Colonic mucosa (tissue), 4 donors: Measurements from ENCODE around the gene BRCC3. TPM values are rescaled to one million over a fixed set of nuclear protein-coding genes. Genes with fewer than 3 reads are reported as not detected.
A peak's percentile ranks its signal among the peaks of the same experiment; 100 is the strongest.

Experiments used
- DNase-seq: peaks from one replicate; pipeline ENCODE4 v3.0.0-alpha.2; 2020
- H3K27ac ChIP-seq: fragments of 200-600 bp; one replicate; pipeline ENCODE4 v1.8.0; 2021
- H3K27me3 ChIP-seq: fragments of 200-600 bp; one replicate; pipeline ENCODE4 v1.8.0; 2021
- H3K36me3 ChIP-seq: fragments of 200-600 bp; one replicate; pipeline ENCODE4 v1.8.0; 2021
- H3K4me1 ChIP-seq: fragments of 200-600 bp; one replicate; pipeline ENCODE4 v1.8.0; 2021; ENCODE audit warnings: mild to moderate bottlenecking
- H3K4me3 ChIP-seq: fragments of 200-600 bp; one replicate; pipeline ENCODE4 v1.8.0; 2021
- H3K9ac ChIP-seq, 2 donors: one replicate each; pipeline ENCODE4 v1.7.0; 2013; ENCODE audit warnings: control low read depth in 2 of 2, low read depth in 2 of 2, low read length in 2 of 2
- H3K9me3 ChIP-seq: fragments of 200-600 bp; one replicate; pipeline ENCODE4 v1.8.0; 2021
- intact Hi-C: fragments of 100-400 bp; cut with DNase I; formaldehyde crosslinking; loops from one replicate; pipeline ENCODE4 v1.14.1; 2022
- total RNA-seq, 2 donors: library from RNA; stranded (reverse); fragmentation: NEBNext Ultra II Directional in 1 of 2; extraction: Animal tissue kit (Norgen Biotek cat#: 25700) in 1 of 2; gene quantifications; one replicate each; pipeline ENCODE4 v1.2.1, GENCODE V29; 2021
- TF ChIP-seq, protein P1 (sequence below): fragments of 200-600 bp; IDR thresholded peaks from one replicate; pipeline ENCODE4 v1.8.0; 2022; ENCODE audit warnings: antibody characterized with exemption, mild to moderate bottlenecking
- donor health status: healthy.
- donor health status: DM: no; HTN: no; CAD: no.
- donor health status: DM: no; HTN: no; CAD: no.

The BRCC3 gene
- total RNA-seq, 2 donors from 2014 or later = 45.6 to 45.9 TPM

DNA sequence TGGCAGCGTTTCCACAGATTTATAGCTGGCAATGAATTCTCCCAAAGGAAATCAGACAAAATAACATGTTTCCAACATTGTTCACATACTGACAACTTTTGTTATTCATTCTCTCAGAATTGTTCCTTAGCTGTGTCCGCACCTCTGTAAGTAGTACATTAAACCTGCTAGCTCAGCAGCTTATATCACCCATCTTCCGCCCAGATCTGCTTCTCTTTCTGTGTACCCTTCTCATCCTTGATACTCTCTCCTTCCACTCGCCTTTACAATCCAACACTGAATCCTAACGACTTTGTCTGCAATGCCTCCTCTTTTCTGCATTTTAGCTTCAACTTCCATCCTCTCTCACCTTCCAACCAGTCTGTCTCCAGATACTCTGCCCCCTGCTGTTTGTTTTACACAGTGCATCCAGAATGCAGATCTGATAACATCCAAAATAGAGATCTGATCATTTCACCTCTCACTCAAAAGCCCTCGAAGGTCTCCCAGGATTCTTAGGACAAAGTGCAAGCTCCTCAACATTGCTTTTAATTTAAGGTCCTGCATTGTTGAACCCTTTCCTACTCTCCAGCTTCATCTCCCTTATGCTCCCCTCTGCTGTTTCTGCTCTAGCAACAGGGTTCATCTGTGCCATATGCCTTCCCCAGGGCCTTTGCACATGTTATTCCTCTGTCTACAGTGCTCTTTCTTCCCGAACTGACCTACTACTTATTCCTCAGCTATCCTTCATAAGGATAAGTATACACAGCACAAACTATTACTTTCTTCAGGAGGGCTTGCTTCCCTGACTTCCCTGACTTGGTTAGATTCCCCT lies 77.6 kb downstream of the BRCC3 start:
- Histone ChIP-seq H3K27ac (no peak overlapping the region), H3K27me3 (no peaks in the 10 kb centered on the region), H3K36me3 (no peaks in the 10 kb centered on the region), H3K9ac (no peak overlapping the region), H3K9me3 (no peaks in the 10 kb centered on the region), H3K4me3 (no peak overlapping the region), H3K4me1 (no peaks in the 10 kb centered on the region)
- peak; percentile 48 for DNase-seq
- intact Hi-C loops = no loop called here
- TF ChIP-seq, protein P1, sequence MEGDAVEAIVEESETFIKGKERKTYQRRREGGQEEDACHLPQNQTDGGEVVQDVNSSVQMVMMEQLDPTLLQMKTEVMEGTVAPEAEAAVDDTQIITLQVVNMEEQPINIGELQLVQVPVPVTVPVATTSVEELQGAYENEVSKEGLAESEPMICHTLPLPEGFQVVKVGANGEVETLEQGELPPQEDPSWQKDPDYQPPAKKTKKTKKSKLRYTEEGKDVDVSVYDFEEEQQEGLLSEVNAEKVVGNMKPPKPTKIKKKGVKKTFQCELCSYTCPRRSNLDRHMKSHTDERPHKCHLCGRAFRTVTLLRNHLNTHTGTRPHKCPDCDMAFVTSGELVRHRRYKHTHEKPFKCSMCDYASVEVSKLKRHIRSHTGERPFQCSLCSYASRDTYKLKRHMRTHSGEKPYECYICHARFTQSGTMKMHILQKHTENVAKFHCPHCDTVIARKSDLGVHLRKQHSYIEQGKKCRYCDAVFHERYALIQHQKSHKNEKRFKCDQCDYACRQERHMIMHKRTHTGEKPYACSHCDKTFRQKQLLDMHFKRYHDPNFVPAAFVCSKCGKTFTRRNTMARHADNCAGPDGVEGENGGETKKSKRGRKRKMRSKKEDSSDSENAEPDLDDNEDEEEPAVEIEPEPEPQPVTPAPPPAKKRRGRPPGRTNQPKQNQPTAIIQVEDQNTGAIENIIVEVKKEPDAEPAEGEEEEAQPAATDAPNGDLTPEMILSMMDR = no peak

DNA sequence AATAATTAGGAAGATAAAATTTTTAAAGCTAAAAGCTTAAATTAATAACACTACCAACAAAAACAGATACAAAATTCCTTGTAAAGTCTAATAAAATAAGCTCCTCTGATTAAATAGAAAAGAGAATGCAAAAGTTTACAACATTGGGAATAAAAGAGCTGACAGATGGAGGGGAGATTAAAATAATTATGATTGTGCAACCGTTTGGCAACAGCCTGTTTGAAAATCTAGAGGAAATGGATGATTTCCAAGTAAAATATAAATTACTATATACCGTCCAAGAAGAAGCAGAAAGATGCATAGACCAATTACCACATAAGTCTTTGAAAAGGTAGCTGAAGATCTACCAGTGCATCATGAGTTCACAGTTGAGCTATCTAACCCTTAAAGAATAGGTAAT lies 98.6 kb downstream of the BRCC3 start:
- TF ChIP-seq, protein P1 = no peak
- intact Hi-C loops = no loop called here
- no peak for DNase-seq

More for the DNA sequence above, 98.6 kb downstream of the BRCC3 start:
- H3K4me1 ChIP-seq = no peaks in the 10 kb centered on the region
- no peaks in the 10 kb centered on the region for H3K9me3 ChIP-seq
- H3K36me3 ChIP-seq = no peaks in the 10 kb centered on the region
- H3K27me3 ChIP-seq = no peaks in the 10 kb centered on the region
- no peak overlapping the region for H3K4me3 ChIP-seq
- no peak overlapping the region for H3K9ac ChIP-seq
- H3K27ac ChIP-seq = no peak overlapping the region

Other genes with a start within 250 kb of the BRCC3 start
- gene SMIM9, start 236.8 kb upstream of the BRCC3 start, total RNA-seq = not detected
- gene F8A1, start 185.2 kb upstream of the BRCC3 start, total RNA-seq = 10 to 100 TPM; 32.8 to 39.2 TPM
- 1 to 10 TPM; 2.3 to 3.5 TPM for gene F8, start 48.8 kb upstream of the BRCC3 start, total RNA-seq
- 10 to 100 TPM; 54.7 to 57.2 TPM for gene FUNDC2, start 44.7 kb upstream of the BRCC3 start, total RNA-seq
- 1 to 10 TPM; 5.6 to 6.6 TPM for gene CMC4, start 372 bp upstream of the BRCC3 start, total RNA-seq
- gene MTCP1, start 372 bp upstream of the BRCC3 start, total RNA-seq = 10 to 100 TPM; 12.2 to 15.3 TPM
- 10 to 100 TPM; 39.3 to 54.3 TPM for gene VBP1, start 145.0 kb downstream of the BRCC3 start, total RNA-seq
- gene RAB39B, start 193.0 kb downstream of the BRCC3 start, total RNA-seq = under 1 TPM; 0.13 to 0.17 TPM